DND-41 (cell line): Measurements from ENCODE around the gene KRT73.

Experiments
- CTCF ChIP-seq: IDR thresholded peaks from 2 replicates; pipeline ENCODE4 v1.5.1; 2012; ENCODE audit warnings: borderline replicate concordance, low read length, moderate library complexity, mild to moderate bottlenecking; ENCODE audit not compliant: poor library complexity, severe bottlenecking; ENCODE audit errors: extremely low read depth
- EZH2 ChIP-seq: IDR thresholded peaks from 3 replicates; pipeline ENCODE4 v1.6.1; 2012; ENCODE audit warnings: borderline replicate concordance, low read depth, mild to moderate bottlenecking, moderate library complexity, low read length, inconsistent platforms; ENCODE audit not compliant: severe bottlenecking

GRCh38 chr12:52603314-52603713 lies 15.0 kb downstream of the KRT73 start:
- TF ChIP-seq CTCF (no peak), EZH2 (no peak)
